ENCODE data around the gene POPDC2.

The POPDC2 gene

DNA sequence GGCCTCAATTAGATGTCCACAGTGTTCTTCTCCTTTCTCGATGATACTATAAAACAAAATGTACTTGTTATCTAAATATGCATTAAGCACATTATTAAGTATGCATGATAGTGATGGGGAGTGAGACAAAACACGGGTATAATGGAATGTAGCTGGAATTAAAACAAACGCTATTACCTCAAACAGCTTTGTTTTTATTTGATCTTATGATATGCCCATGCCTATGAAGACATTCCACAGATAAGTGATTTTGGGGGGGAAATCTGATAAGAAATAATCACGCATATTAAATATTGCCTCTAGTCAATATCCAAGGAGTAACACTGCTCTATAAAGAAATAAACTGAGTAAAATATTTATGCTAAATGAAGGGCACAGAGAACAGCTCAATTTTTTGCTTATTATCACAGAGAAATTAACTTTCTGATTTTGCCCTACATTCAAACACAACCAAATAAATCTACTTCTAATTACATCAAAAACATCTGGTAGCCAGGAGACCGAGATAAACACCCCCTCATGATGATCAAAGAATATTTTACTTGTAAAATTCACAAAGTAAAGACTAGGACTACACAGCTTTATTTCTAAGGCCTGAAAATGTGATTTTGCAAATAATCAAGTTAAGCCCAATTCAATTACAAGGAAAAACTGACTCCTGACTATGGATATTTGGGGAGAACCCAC, 14.9 kb upstream of the POPDC2 start:
- TF ChIP-seq FOXP2 (optimal IDR thresholded peaks at IDR 0.05; ENCODE audit: control extremely low read depth, extremely low read length, insufficient read depth): no peak
- H3K9me3 ChIP-seq (ENCODE audit: low read depth, low read length): no peaks in the 10 kb centered on the region
- peaks cover 37% of the 10 kb centered on the region for H3K36me3 ChIP-seq (ENCODE audit: insufficient read depth, low read length)
- no peak overlapping the region for H3K9ac ChIP-seq (ENCODE audit: insufficient read length)
- DNase-seq (ENCODE audit: low read depth, low spot score): no peak
- no peak overlapping the region for H3K27ac ChIP-seq
- no peak overlapping the region for H3K4me3 ChIP-seq

DNA sequence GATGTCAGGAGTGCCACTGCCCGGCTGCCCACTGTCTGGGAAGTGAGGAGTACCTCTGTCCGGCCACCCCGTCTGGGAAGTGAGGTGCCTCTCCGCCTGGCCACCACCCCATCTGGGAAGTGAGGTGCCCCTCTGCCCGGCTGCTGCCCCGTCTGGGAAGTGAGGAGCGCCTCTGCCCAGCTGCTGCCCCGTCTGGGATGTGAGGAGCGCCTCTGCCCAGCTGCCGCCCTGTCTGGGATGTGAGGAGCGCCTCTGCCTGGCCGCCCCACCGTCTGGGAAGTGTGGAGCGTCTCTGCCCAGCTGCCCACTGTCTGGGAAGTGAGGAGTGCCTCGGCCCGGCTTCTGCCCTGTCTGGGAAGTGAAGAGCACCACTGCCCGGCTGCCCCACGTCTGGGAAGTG, 13.5 kb upstream of the POPDC2 start:
- Histone ChIP-seq H3K4me3 (no peak overlapping the region), H3K9me3 (ENCODE audit: low read depth, low read length) (no peaks in the 10 kb centered on the region), H3K27ac (no peak overlapping the region), H3K9ac (ENCODE audit: insufficient read length) (no peak overlapping the region), H3K36me3 (ENCODE audit: insufficient read depth, low read length) (peaks cover 41% of the 10 kb centered on the region)
- no peak for DNase-seq (ENCODE audit: low read depth, low spot score)
- no peak for TF ChIP-seq POLR2AphosphoS5 (IDR thresholded peaks at IDR 0.05; ENCODE audit: borderline replicate concordance, low read depth, low read length)
- TF ChIP-seq FOXP2 (optimal IDR thresholded peaks at IDR 0.05; ENCODE audit: control extremely low read depth, extremely low read length, insufficient read depth): no peak
- no peak for TF ChIP-seq EZH2 (IDR thresholded peaks at IDR 0.05)

DNA sequence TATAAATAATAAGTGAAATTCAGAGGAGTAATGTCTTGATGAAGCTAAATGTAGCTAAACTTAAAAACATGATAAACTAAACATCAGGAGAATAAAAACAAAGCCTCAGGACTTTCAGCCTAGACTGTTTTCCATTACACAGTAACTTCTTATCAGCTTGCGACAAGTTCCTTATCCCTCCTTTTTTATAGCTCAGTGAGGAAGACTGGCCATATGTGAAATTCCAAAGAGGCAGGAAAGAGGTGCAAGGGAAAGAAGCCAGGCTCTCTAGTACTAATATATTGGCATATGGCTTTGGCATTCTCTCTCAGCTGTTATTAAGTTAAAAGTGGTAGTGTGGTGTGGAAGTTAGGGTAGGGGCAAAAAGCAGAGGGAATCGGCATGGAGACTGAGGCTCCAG, 12.4 kb upstream of the POPDC2 start:
- DNase-seq (ENCODE audit: low read depth, low spot score): no peak
- peaks cover 43% of the 10 kb centered on the region for H3K36me3 ChIP-seq (ENCODE audit: insufficient read depth, low read length)
- no peaks in the 10 kb centered on the region for H3K9me3 ChIP-seq (ENCODE audit: low read depth, low read length)
- H3K27ac ChIP-seq: no peak overlapping the region
- no peak for TF ChIP-seq POLR2AphosphoS5 (IDR thresholded peaks at IDR 0.05; ENCODE audit: borderline replicate concordance, low read depth, low read length)
- no peak for TF ChIP-seq FOXP2 (optimal IDR thresholded peaks at IDR 0.05; ENCODE audit: control extremely low read depth, extremely low read length, insufficient read depth)
- no peak overlapping the region for H3K9ac ChIP-seq (ENCODE audit: insufficient read length)
- H3K4me3 ChIP-seq: no peak overlapping the region

DNA sequence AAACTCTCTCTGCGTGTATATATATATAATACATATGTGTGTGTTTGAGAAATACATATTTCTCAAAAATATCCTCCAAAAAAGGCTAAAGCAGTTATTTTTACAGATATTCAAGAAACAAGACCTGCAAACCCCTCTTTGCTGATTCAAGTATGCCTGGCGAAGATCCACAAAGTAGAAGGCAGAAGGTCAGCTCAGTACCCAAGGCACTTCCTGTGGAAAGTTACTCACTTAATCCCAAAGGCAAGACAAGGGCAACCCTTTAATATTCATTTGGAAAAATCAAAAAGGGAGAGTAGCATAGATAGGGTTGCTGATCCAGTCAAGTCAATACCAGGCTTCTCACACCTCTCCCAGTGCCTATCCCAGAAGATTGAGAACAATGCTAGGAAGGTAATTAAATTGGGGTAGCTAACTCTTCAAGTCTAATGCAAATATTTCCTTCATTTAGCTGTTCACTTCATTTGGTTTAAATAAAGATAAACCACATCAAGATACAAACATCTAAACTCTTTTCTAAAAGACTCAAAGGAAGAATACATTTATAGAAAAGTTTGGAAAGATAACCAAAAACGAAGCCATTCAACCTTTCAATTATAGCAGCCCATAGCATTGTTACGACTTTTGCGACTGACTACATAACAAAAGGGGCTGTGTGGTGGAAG, 9.6 kb upstream of the POPDC2 start:
- DNase-seq (ENCODE audit: low read depth, low spot score): no peak
- Histone ChIP-seq H3K27ac (no peak overlapping the region), H3K4me3 (no peak overlapping the region), H3K9me3 (ENCODE audit: low read depth, low read length) (no peaks in the 10 kb centered on the region), H3K9ac (ENCODE audit: insufficient read length) (no peak overlapping the region), H3K36me3 (ENCODE audit: insufficient read depth, low read length) (peaks cover 43% of the 10 kb centered on the region)
- TF ChIP-seq EZH2 (IDR thresholded peaks at IDR 0.05): no peak
- no peak for TF ChIP-seq FOXP2 (optimal IDR thresholded peaks at IDR 0.05; ENCODE audit: control extremely low read depth, extremely low read length, insufficient read depth)
- TF ChIP-seq POLR2AphosphoS5 (IDR thresholded peaks at IDR 0.05; ENCODE audit: borderline replicate concordance, low read depth, low read length): no peak

- DNase-seq (ENCODE audit: low read depth, low spot score): no peak
- Histone ChIP-seq H3K4me3 (no peak overlapping the region), H3K9me3 (ENCODE audit: low read depth, low read length) (no peaks in the 10 kb centered on the region), H3K9ac (ENCODE audit: insufficient read length) (no peak overlapping the region), H3K36me3 (ENCODE audit: insufficient read depth, low read length) (peaks cover 13% of the 10 kb centered on the region), H3K27ac (no peak overlapping the region)
- TF ChIP-seq FOXP2 (optimal IDR thresholded peaks at IDR 0.05; ENCODE audit: control extremely low read depth, extremely low read length, insufficient read depth) (no peak), EZH2 (IDR thresholded peaks at IDR 0.05) (no peak), POLR2AphosphoS5 (IDR thresholded peaks at IDR 0.05; ENCODE audit: borderline replicate concordance, low read depth, low read length) (no peak)
Measured at GRCh38 chr3:119665954-119666559, 5.7 kb upstream of the POPDC2 start.

DNA sequence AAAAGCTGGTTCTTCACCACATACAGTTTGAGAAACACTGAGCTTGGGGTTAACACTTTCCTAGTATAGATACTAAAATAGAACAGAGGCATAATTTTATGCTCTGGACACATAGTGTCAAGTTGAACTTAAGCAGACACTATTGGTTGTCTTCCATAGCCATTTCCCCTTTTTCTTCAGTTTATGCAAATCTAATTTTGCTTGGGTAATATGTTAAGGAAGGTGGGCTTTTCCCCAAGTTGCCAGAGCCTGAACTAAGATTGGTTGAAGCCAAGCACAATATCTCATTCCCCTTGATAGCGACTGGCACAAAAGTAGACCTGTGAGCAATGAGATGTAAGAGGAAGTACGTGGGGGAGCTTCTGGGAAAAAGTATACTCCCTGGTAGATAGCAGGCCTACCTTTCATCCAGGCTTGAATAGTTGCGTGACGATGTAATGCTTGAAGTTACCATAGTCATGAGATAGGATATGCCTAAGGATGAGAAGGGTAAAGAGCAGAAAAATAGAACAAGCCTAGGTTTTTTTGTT, 4.5 kb upstream of the POPDC2 start:
- TF ChIP-seq FOXP2 (optimal IDR thresholded peaks at IDR 0.05; ENCODE audit: control extremely low read depth, extremely low read length, insufficient read depth): no peak
- no peak for TF ChIP-seq EZH2 (IDR thresholded peaks at IDR 0.05)
- no peak for TF ChIP-seq POLR2AphosphoS5 (IDR thresholded peaks at IDR 0.05; ENCODE audit: borderline replicate concordance, low read depth, low read length)
- Histone ChIP-seq H3K27ac (no peak overlapping the region), H3K4me3 (no peak overlapping the region), H3K9ac (ENCODE audit: insufficient read length) (no peak overlapping the region), H3K9me3 (ENCODE audit: low read depth, low read length) (no peaks in the 10 kb centered on the region), H3K36me3 (ENCODE audit: insufficient read depth, low read length) (peaks cover 5% of the 10 kb centered on the region; the same call in 1 of the 2 replicates)
- DNase-seq (ENCODE audit: low read depth, low spot score): no peak

GRCh38 chr3:119664370-119664769, 4.0 kb upstream of the POPDC2 start:
- TF ChIP-seq FOXP2 (optimal IDR thresholded peaks at IDR 0.05; ENCODE audit: control extremely low read depth, extremely low read length, insufficient read depth): no peak
- no peak for TF ChIP-seq POLR2AphosphoS5 (IDR thresholded peaks at IDR 0.05; ENCODE audit: borderline replicate concordance, low read depth, low read length)
- TF ChIP-seq EZH2 (IDR thresholded peaks at IDR 0.05): no peak
- Histone ChIP-seq H3K9ac (ENCODE audit: insufficient read length) (no peak overlapping the region), H3K36me3 (ENCODE audit: insufficient read depth, low read length) (peaks cover 5% of the 10 kb centered on the region; the same call in 1 of the 2 replicates), H3K9me3 (ENCODE audit: low read depth, low read length) (no peaks in the 10 kb centered on the region), H3K27ac (no peak overlapping the region), H3K4me3 (no peak overlapping the region)
- no peak for DNase-seq (ENCODE audit: low read depth, low spot score)

DNA sequence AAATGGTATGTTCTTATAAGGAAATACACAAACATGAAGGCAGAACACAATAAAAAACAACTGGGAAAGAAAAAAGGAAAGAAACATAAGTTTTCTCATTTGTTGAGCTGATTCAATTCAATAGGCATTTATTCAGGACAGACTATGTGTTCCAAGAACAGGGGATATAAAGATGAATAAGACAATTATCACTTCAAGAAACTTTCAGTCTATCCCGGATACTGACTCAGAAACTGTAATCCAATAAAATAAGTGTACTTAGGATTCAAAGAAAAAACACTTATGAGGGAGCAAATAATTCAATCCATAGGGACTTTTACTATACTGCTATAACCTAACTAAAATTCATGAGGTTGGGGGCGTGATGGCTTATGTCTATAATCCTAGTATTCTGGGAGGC, 3.5 kb upstream of the POPDC2 start:
- TF ChIP-seq POLR2AphosphoS5 (IDR thresholded peaks at IDR 0.05; ENCODE audit: borderline replicate concordance, low read depth, low read length): no peak
- TF ChIP-seq FOXP2 (optimal IDR thresholded peaks at IDR 0.05; ENCODE audit: control extremely low read depth, extremely low read length, insufficient read depth): no peak
- Histone ChIP-seq H3K36me3 (ENCODE audit: insufficient read depth, low read length) (peaks cover 2% of the 10 kb centered on the region; the same call in 1 of the 2 replicates), H3K9ac (ENCODE audit: insufficient read length) (no peak overlapping the region), H3K4me3 (no peak overlapping the region), H3K9me3 (ENCODE audit: low read depth, low read length) (no peaks in the 10 kb centered on the region), H3K27ac (no peak overlapping the region)
- DNase-seq (ENCODE audit: low read depth, low spot score): no peak

Data from SK-N-MC (cell line).